SK-N-SH (cell line): ENCODE measurements around the gene S1PR5. TPM values are rescaled to one million over a fixed set of nuclear protein-coding genes. Genes with fewer than 3 reads are reported as not detected.

Experiments used
- CTCF ChIA-PET: fragments of 300-600, 350-600 bp; formaldehyde crosslinking; extraction: SDS; loops from one replicate; lab custom pipeline; 2021; lab: Yijun Ruan, JAX
- POLR2A ChIA-PET: fragments of 350-600 bp; sonication (Branson Sonifier 250); formaldehyde crosslinking; extraction: SDS; loops from one replicate; lab custom pipeline; 2020; ENCODE audit warnings: antibody characterized with exemption, inconsistent platforms; lab: Yijun Ruan, JAX
- DNase-seq: peaks from one replicate; pipeline ENCODE4 v3.0.0; 2012
- H2AFZ ChIP-seq: fragments of 200-600 bp; sonication (generic); 2 replicates; pipeline ENCODE4 v1.8.1; 2016; ENCODE audit warnings: antibody characterized with exemption, mild to moderate bottlenecking, low read depth
- H3F3A ChIP-seq: fragments of 200-600 bp; sonication (generic); replicated peaks from 2 replicates; pipeline ENCODE3; 2016; ENCODE audit warnings: antibody characterized with exemption, mild to moderate bottlenecking; ENCODE audit not compliant: insufficient read depth
- H3K27ac ChIP-seq, 2 experiments: fragments of 200-500 bp in 1 of 2; fragments of 200-600 bp in 1 of 2; sonication (Bioruptor generic) in 1 of 2; sonication (generic), shearing (Covaris generic) in 1 of 2; 2 replicates each; pipeline versions ENCODE4 v1.5.1 to v1.6.1; 2014 to 2016; ENCODE audit warnings: low read depth in 2 of 2, inconsistent platforms in 1 of 2, low read length in 1 of 2, mild to moderate bottlenecking in 1 of 2, mixed read lengths in 1 of 2
- H3K27me3 ChIP-seq: fragments of 200-600 bp; sonication (generic), shearing (Covaris generic); 2 replicates; pipeline ENCODE4 v1.6.1; 2016; ENCODE audit warnings: mixed run types; ENCODE audit not compliant: insufficient read depth
- H3K36me3 ChIP-seq, 2 experiments: fragments of 200-500 bp in 1 of 2; fragments of 200-600 bp in 1 of 2; sonication (Bioruptor generic) in 1 of 2; sonication (generic) in 1 of 2; replicated peaks in 1 of 2; 2 replicates each; pipeline versions ENCODE3 to v1.5.1; 2014 to 2016; ENCODE audit warnings: low read length in 1 of 2, mild to moderate bottlenecking in 1 of 2; ENCODE audit not compliant: insufficient read depth in 2 of 2, control insufficient read depth in 1 of 2
- H3K4me1 ChIP-seq, 2 experiments: fragments of 200-500 bp in 1 of 2; fragments of 200-600 bp in 1 of 2; sonication (Bioruptor generic) in 1 of 2; sonication (generic), shearing (Covaris generic) in 1 of 2; 2 replicates each; pipeline versions ENCODE4 v1.5.1 to v1.6.1; 2014 to 2016; ENCODE audit warnings: low read depth in 1 of 2, low read length in 1 of 2, mixed run types in 1 of 2; ENCODE audit not compliant: insufficient read depth in 2 of 2, control insufficient read depth in 1 of 2
- H3K4me2 ChIP-seq: fragments of 200-600 bp; sonication (generic), shearing (Covaris generic); 2 replicates; pipeline ENCODE4 v1.6.1; 2017; ENCODE audit warnings: mixed run types
- H3K4me3 ChIP-seq, 2 experiments: fragments of 200-500 bp in 1 of 2; fragments of 200-600 bp in 1 of 2; sonication (Bioruptor generic) in 1 of 2; sonication (generic), shearing (Covaris generic) in 1 of 2; 2 replicates each; pipeline versions ENCODE4 v1.5.1 to v1.8.1; 2014 to 2016; ENCODE audit warnings: low read depth in 2 of 2, inconsistent platforms in 1 of 2, low read length in 1 of 2, mild to moderate bottlenecking in 1 of 2, mixed read lengths in 1 of 2, moderate library complexity in 1 of 2
- H3K79me2 ChIP-seq: fragments of 200-600 bp; sonication (generic); 2 replicates; pipeline ENCODE4 v1.8.1; 2017; ENCODE audit warnings: mild to moderate bottlenecking; ENCODE audit not compliant: insufficient read depth
- H3K9ac ChIP-seq: fragments of 200-600 bp; sonication (generic); 2 replicates; pipeline ENCODE4 v1.6.1; 2017; ENCODE audit warnings: mixed run types
- H3K9me2 ChIP-seq: fragments of 200-600 bp; sonication (generic); 2 replicates; pipeline ENCODE4 v1.6.1; 2017; ENCODE audit warnings: mixed run types
- H3K9me3 ChIP-seq: fragments of 200-600 bp; sonication (generic); 2 replicates; pipeline ENCODE4 v1.6.1; 2017; ENCODE audit warnings: mixed run types, mild to moderate bottlenecking, moderate library complexity
- H4K20me1 ChIP-seq: fragments of 200-600 bp; sonication (generic); 2 replicates; pipeline ENCODE4 v1.6.1; 2017; ENCODE audit warnings: mild to moderate bottlenecking, mixed run types; ENCODE audit not compliant: insufficient read depth
- ELF1 ChIP-seq: IDR thresholded peaks from 2 replicates; pipeline ENCODE4 v1.4.0; 2012
- EP300 ChIP-seq, 2 experiments: IDR thresholded peaks; 2 replicates each; pipeline versions ENCODE4 v1.4.0 to v1.6.1; 2012; ENCODE audit warnings: borderline replicate concordance in 1 of 2, low read depth in 1 of 2, low read length in 1 of 2
- FOSL2 ChIP-seq: IDR thresholded peaks from 2 replicates; pipeline ENCODE4 v1.4.0; 2012; ENCODE audit warnings: low read depth, mild to moderate bottlenecking, moderate library complexity, borderline replicate concordance
- FOXJ3 ChIP-seq: sonication (generic); formaldehyde crosslinking; IDR thresholded peaks from 2 replicates; pipeline ENCODE4 v1.5.1; 2020; ENCODE audit warnings: mild to moderate bottlenecking, missing genetic modification reagents
- FOXM1 ChIP-seq: IDR thresholded peaks from 2 replicates; pipeline ENCODE4 v1.4.0; 2012; ENCODE audit warnings: low read depth, mild to moderate bottlenecking
- GABPA ChIP-seq: IDR thresholded peaks from 2 replicates; pipeline ENCODE4 v1.4.0; 2012; ENCODE audit warnings: low read depth, mild to moderate bottlenecking
- IRF3 ChIP-seq: fragments of 150-350 bp; IDR thresholded peaks from 2 replicates; pipeline ENCODE4 v1.6.1; 2016; ENCODE audit warnings: mild to moderate bottlenecking, low read depth, low read length
- MEF2A ChIP-seq: IDR thresholded peaks from 2 replicates; pipeline ENCODE4 v1.4.0; 2012; ENCODE audit warnings: low read depth, borderline replicate concordance
- MXI1 ChIP-seq: IDR thresholded peaks from 2 replicates; pipeline ENCODE4 v1.6.1; 2012; ENCODE audit warnings: mild to moderate bottlenecking, low read depth, low read length, improper control_type of control experiment
- NFIC ChIP-seq: IDR thresholded peaks from 2 replicates; pipeline ENCODE4 v1.4.0; 2012; ENCODE audit warnings: borderline replicate concordance
- NRF1 ChIP-seq: IDR thresholded peaks from 2 replicates; pipeline ENCODE4 v1.6.1; 2012; ENCODE audit warnings: low read depth, mild to moderate bottlenecking, low read length
- POLR2AphosphoS5 ChIP-seq: IDR thresholded peaks from 2 replicates; pipeline ENCODE4 v1.6.1; 2012; ENCODE audit warnings: low read depth, low read length
- SMC3 ChIP-seq: IDR thresholded peaks from 2 replicates; pipeline ENCODE4 v1.6.1; 2012; ENCODE audit warnings: low read depth, low read length, improper control_type of control experiment
- TCF12 ChIP-seq: IDR thresholded peaks from 2 replicates; pipeline ENCODE4 v1.4.0; 2012
- WGBS: methylation state at CpG from one replicate; pipeline ENCODE4 v1.1.6; 2017; ENCODE audit warnings: low lambda C conversion rate; 5-methylcytosine and 5-hydroxymethylcytosine counted together
- polyA plus RNA-seq, 3 experiments: library from polyadenylated mRNA; depleted of rRNA; stranded (reverse); fragments of >200 nt; gene quantifications; 2 replicates each; pipeline ENCODE4 v1.2.3, GENCODE V29; 2012
- TF ChIP-seq, protein P1 (sequence below): fragments of 200-600 bp; sonication (generic); IDR thresholded peaks from 2 replicates; pipeline ENCODE4 v1.6.1; 2017; ENCODE audit warnings: antibody characterized with exemption, mild to moderate bottlenecking, moderate library complexity
- TF ChIP-seq, protein P2 (sequence below): IDR thresholded peaks from 2 replicates; pipeline ENCODE4 v1.4.0; 2012; ENCODE audit warnings: low read depth
- TF ChIP-seq, protein P3 (sequence below): IDR thresholded peaks from 2 replicates; pipeline ENCODE4 v1.4.0; 2012; ENCODE audit warnings: low read depth, borderline replicate concordance

Gene S1PR5
- polyA plus RNA-seq, 1 of the 3 experiments (the other 2 are of a cell fraction) = 0.36 TPM

- TF ChIP-seq FOSL2 = no peak
- TF ChIP-seq ELF1 = no peak
- TF ChIP-seq POLR2AphosphoS5 = peak; percentile 53; the same call in 1 of the 2 replicates
- peak; percentile 57; the same call in 1 of the 2 replicates for TF ChIP-seq FOXJ3
- TF ChIP-seq MEF2A = 0 out of 2 replicates have a peak, but pooled peaks have one; percentile 24
- no peak for TF ChIP-seq FOXM1
- peak; percentile 65 for TF ChIP-seq NRF1
- 0 out of 2 replicates have a peak, but pooled peaks have one; percentile 51 for TF ChIP-seq NFIC
- no peak for TF ChIP-seq GABPA
- TF ChIP-seq SMC3 = no peak
- no peak for TF ChIP-seq IRF3
- TF ChIP-seq, protein P1, sequence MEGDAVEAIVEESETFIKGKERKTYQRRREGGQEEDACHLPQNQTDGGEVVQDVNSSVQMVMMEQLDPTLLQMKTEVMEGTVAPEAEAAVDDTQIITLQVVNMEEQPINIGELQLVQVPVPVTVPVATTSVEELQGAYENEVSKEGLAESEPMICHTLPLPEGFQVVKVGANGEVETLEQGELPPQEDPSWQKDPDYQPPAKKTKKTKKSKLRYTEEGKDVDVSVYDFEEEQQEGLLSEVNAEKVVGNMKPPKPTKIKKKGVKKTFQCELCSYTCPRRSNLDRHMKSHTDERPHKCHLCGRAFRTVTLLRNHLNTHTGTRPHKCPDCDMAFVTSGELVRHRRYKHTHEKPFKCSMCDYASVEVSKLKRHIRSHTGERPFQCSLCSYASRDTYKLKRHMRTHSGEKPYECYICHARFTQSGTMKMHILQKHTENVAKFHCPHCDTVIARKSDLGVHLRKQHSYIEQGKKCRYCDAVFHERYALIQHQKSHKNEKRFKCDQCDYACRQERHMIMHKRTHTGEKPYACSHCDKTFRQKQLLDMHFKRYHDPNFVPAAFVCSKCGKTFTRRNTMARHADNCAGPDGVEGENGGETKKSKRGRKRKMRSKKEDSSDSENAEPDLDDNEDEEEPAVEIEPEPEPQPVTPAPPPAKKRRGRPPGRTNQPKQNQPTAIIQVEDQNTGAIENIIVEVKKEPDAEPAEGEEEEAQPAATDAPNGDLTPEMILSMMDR = 0 out of 2 replicates have a peak, but pooled peaks have one; percentile 18
- TF ChIP-seq EP300 (IDR thresholded peaks at IDR 0.05; ENCODE audit: borderline replicate concordance in 1 of 2, low read depth in 1 of 2, low read length in 1 of 2) = no peak
- peak; percentile 39; the same call in 1 of the 2 replicates for TF ChIP-seq MXI1
- TF ChIP-seq, protein P2, sequence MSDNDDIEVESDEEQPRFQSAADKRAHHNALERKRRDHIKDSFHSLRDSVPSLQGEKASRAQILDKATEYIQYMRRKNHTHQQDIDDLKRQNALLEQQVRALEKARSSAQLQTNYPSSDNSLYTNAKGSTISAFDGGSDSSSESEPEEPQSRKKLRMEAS = no peak
- peak; percentile 8; the same call in 1 of the 2 replicates for TF ChIP-seq TCF12
- TF ChIP-seq, protein P3, sequence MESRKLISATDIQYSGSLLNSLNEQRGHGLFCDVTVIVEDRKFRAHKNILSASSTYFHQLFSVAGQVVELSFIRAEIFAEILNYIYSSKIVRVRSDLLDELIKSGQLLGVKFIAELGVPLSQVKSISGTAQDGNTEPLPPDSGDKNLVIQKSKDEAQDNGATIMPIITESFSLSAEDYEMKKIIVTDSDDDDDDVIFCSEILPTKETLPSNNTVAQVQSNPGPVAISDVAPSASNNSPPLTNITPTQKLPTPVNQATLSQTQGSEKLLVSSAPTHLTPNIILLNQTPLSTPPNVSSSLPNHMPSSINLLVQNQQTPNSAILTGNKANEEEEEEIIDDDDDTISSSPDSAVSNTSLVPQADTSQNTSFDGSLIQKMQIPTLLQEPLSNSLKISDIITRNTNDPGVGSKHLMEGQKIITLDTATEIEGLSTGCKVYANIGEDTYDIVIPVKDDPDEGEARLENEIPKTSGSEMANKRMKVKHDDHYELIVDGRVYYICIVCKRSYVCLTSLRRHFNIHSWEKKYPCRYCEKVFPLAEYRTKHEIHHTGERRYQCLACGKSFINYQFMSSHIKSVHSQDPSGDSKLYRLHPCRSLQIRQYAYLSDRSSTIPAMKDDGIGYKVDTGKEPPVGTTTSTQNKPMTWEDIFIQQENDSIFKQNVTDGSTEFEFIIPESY = no peak
- TF ChIP-seq, all 33 proteins: peak for 8
- no peaks in the 10 kb centered on the region for H3K9me3 ChIP-seq
- H2AFZ ChIP-seq = peak overlapping the region; percentile 95
- DNase-seq = peak; percentile 90
- no peaks in the 10 kb centered on the region for H3K9me2 ChIP-seq
- peaks cover 8 to 17% of the 10 kb centered on the region in 2 experiments for H3K36me3 ChIP-seq
- peak overlapping the region; percentile 92 to 94 for H3K27ac ChIP-seq
- CTCF ChIA-PET = interaction anchor here (1.9 kb wide), 1 partner anchor 12 kb away, joined by 10 read pairs; no protein-coding TSS in a partner anchor
- H3K27me3 ChIP-seq = no peaks in the 10 kb centered on the region
- 3% methylated on average over 14 of the region's 35 CpGs for WGBS
- H4K20me1 ChIP-seq = peaks cover 7% of the 10 kb centered on the region; the same call in 1 of the 2 replicates
- POLR2A ChIA-PET = interaction anchor here (0.6 kb wide), 1 partner anchor 305 kb away, joined by 3 read pairs; no protein-coding TSS in a partner anchor
- H3F3A ChIP-seq = peaks cover 11% of the 10 kb centered on the region
- H3K79me2 ChIP-seq = peaks cover 55% of the 10 kb centered on the region
- peak overlapping the region; percentile 83 for H3K4me2 ChIP-seq
- H3K9ac ChIP-seq = peak overlapping the region; percentile 99
- peak overlapping the region; percentile 66 to 88 for H3K4me3 ChIP-seq
- H3K4me1 ChIP-seq = peaks cover 3 to 4% of the 10 kb centered on the region in 2 experiments; a peak in 1 of 4 replicates
Measured at GRCh38 chr19:10501971-10502523, 15.2 kb downstream of the S1PR5 start.
